AG04449 (cell line): ENCODE results near the gene IDH2.

Source experiments
- CTCF ChIA-PET: fragments of 350-600 bp; formaldehyde crosslinking; extraction: SDS; loops from one replicate; lab custom pipeline; 2021; ENCODE audit warnings: antibody characterized with exemption; lab: Yijun Ruan, JAX
- POLR2A ChIA-PET: fragments of 400-600, 350-600 bp; formaldehyde crosslinking; extraction: SDS; loops from one replicate; lab custom pipeline; 2020; ENCODE audit warnings: antibody characterized with exemption, inconsistent platforms; lab: Yijun Ruan, JAX
- DNase-seq: peaks from one replicate; pipeline ENCODE4 v3.0.0-alpha.2; 2010; ENCODE audit warnings: low read depth, low spot score
- H3K4me3 ChIP-seq: 2 replicates; pipeline ENCODE4 v1.5.1; 2011; ENCODE audit warnings: low read depth, mild to moderate bottlenecking, control low read depth, low read length
- TF ChIP-seq, protein P1 (sequence below): IDR thresholded peaks from one replicate; pipeline ENCODE4 v1.5.1; 2011; ENCODE audit warnings: mild to moderate bottlenecking, moderate library complexity, low read length, control low read depth, inconsistent platforms; ENCODE audit not compliant: insufficient read depth; ENCODE audit errors: missing control alignments

Gene IDH2

GRCh38 chr15:90087454-90088154, 14.7 kb downstream of the IDH2 start:
- DNase-seq: no peak

GRCh38 chr15:90086868-90087268, 15.4 kb downstream of the IDH2 start:
- ChIA-PET POLR2A (no interaction called here), CTCF (interaction anchor here (0.6 to 10.3 kb wide), 13 partner anchors 9 to 347 kb away, joined by 3 to 69 read pairs (median 4); partner anchors contain the start of gene IDH2)
- H3K4me3 ChIP-seq: no peak overlapping the region
- TF ChIP-seq, protein P1, sequence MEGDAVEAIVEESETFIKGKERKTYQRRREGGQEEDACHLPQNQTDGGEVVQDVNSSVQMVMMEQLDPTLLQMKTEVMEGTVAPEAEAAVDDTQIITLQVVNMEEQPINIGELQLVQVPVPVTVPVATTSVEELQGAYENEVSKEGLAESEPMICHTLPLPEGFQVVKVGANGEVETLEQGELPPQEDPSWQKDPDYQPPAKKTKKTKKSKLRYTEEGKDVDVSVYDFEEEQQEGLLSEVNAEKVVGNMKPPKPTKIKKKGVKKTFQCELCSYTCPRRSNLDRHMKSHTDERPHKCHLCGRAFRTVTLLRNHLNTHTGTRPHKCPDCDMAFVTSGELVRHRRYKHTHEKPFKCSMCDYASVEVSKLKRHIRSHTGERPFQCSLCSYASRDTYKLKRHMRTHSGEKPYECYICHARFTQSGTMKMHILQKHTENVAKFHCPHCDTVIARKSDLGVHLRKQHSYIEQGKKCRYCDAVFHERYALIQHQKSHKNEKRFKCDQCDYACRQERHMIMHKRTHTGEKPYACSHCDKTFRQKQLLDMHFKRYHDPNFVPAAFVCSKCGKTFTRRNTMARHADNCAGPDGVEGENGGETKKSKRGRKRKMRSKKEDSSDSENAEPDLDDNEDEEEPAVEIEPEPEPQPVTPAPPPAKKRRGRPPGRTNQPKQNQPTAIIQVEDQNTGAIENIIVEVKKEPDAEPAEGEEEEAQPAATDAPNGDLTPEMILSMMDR: peak; percentile 74
- DNase-seq: no peak

More at GRCh38 chr15:90087454-90088154, 14.7 kb downstream of the IDH2 start:
- H3K4me3 ChIP-seq: no peak overlapping the region
- CTCF ChIA-PET: interaction anchor here (0.8 to 10.3 kb wide), 13 partner anchors 10 to 347 kb away, joined by 3 to 69 read pairs (median 4); no protein-coding TSS in a partner anchor
- POLR2A ChIA-PET: no interaction called here
- TF ChIP-seq, protein P1: peak; percentile 21

- ChIA-PET CTCF (interaction anchor here (0.8 to 10.3 kb wide), 13 partner anchors 8 to 325 kb away, joined by 3 to 69 read pairs (median 5); partner anchors contain the start of gene IDH2), POLR2A (no interaction called here)
- no peak for DNase-seq
- TF ChIP-seq, protein P1: no peak
- H3K4me3 ChIP-seq: no peak overlapping the region
Observed at GRCh38 chr15:90085565-90085964, 16.7 kb downstream of the IDH2 start.

DNA sequence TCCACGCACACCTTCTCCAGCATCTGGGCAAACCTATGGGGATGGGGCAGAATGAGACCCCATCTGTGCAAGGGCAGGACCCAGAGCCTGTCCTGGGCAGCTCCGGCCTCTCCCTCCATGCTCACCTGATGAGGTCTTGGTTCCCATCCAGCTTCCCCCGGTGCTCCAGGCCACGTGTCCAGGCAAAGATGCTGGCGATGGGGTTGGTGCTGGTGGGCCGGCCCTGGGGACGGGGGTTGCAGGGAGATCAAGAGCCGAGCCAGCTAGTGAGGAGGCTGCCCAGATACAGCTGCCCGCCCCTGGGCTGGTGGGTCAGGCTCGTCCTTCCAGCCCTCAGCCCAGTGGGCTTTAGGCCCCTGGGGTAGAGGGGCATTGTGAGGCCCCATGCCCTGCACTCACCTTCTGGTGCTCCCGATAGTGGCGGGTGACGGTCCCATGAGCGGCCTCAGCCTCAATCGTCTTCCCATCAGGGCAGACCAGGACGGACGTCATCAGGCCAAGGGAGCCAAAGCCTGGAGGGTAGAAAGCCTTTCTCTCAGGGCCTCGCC, 17.3 kb downstream of the IDH2 start:
- POLR2A ChIA-PET: no interaction called here
- no peak overlapping the region for H3K4me3 ChIP-seq
- TF ChIP-seq, protein P1: no peak
- no peak for DNase-seq
- CTCF ChIA-PET: interaction anchor here (1.2 to 10.3 kb wide), 9 partner anchors 8 to 324 kb away, joined by 3 to 69 read pairs (median 5); partner anchors contain the start of gene IDH2

GRCh38 chr15:90083954-90084607, 18.2 kb downstream of the IDH2 start:
- TF ChIP-seq, protein P1: no peak
- CTCF ChIA-PET: interaction anchor here (1.2 to 10.3 kb wide), 4 partner anchors 12 to 323 kb away, joined by 3 to 69 read pairs (median 4); partner anchors contain the start of gene AP3S2
- POLR2A ChIA-PET: no interaction called here
- no peak overlapping the region for H3K4me3 ChIP-seq
- DNase-seq: no peak

- ChIA-PET CTCF (interaction anchor here (1.2 to 10.3 kb wide), 5 partner anchors 9 to 189 kb away, joined by 3 to 69 read pairs (median 4); partner anchors contain the start of gene AP3S2), POLR2A (no interaction called here)
- no peak for DNase-seq
Observed at GRCh38 chr15:90083419-90083818, 18.8 kb downstream of the IDH2 start.

More at GRCh38 chr15:90083419-90083818, 18.8 kb downstream of the IDH2 start:
- no peak overlapping the region for H3K4me3 ChIP-seq
- TF ChIP-seq, protein P1: no peak
